GM06990 (cell line): Measurements from ENCODE around the gene SEC24B.
"Not testable (repeated sequence)": the region's sequence is repeated elsewhere in the genome, so short reads cannot be mapped to it uniquely, and the experiment has no call there.

ENCODE experiments used
- DNase-seq: peaks from one replicate; pipeline ENCODE4 v3.0.0-alpha.2; 2011; ENCODE audit not compliant: insufficient read length; ENCODE audit errors: extremely low read depth
- H3K27me3 ChIP-seq: replicated peaks from 2 replicates; pipeline ENCODE4 v1.6.0; 2011; ENCODE audit warnings: low read length; ENCODE audit not compliant: control insufficient read depth, insufficient read depth
- H3K36me3 ChIP-seq: 2 replicates; pipeline ENCODE4 v1.5.1; 2011; ENCODE audit warnings: low read length; ENCODE audit not compliant: control insufficient read depth, insufficient read depth
- H3K4me3 ChIP-seq: replicated peaks from 2 replicates; pipeline ENCODE4 v1.5.1; 2011; ENCODE audit warnings: low read depth, mild to moderate bottlenecking, control low read depth, low read length
- TF ChIP-seq, protein P1 (sequence below): IDR thresholded peaks from 2 replicates; pipeline ENCODE4 v1.5.1; 2011; ENCODE audit warnings: low read length, control low read depth, mild to moderate bottlenecking, inconsistent platforms; ENCODE audit not compliant: insufficient read depth, poor library complexity, severe bottlenecking

The SEC24B gene

DNA sequence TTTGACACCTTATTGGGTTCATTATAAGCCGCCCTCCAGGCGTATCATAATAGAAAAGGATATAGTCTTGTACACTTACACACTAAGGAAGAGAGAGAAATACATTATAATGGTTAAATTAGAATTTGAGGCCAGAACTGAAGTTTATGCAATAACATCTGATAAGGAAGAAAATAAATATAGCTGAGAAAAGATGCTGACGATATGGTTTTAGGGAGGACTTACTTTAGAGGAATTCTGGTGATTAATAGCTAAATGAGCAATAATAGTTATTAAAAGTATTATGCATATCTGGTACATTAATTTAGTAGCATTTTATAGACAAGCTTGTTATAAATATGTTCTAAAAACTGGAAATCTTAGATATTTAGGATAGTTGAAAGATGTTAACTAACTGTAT is 138.5 kb downstream of the SEC24B start:
- Histone ChIP-seq H3K36me3 (no peaks in the 10 kb centered on the region), H3K4me3 (no peak overlapping the region), H3K27me3 (no peaks in the 10 kb centered on the region)
- TF ChIP-seq, protein P1, sequence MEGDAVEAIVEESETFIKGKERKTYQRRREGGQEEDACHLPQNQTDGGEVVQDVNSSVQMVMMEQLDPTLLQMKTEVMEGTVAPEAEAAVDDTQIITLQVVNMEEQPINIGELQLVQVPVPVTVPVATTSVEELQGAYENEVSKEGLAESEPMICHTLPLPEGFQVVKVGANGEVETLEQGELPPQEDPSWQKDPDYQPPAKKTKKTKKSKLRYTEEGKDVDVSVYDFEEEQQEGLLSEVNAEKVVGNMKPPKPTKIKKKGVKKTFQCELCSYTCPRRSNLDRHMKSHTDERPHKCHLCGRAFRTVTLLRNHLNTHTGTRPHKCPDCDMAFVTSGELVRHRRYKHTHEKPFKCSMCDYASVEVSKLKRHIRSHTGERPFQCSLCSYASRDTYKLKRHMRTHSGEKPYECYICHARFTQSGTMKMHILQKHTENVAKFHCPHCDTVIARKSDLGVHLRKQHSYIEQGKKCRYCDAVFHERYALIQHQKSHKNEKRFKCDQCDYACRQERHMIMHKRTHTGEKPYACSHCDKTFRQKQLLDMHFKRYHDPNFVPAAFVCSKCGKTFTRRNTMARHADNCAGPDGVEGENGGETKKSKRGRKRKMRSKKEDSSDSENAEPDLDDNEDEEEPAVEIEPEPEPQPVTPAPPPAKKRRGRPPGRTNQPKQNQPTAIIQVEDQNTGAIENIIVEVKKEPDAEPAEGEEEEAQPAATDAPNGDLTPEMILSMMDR: no peak
- DNase-seq: no peak

DNA sequence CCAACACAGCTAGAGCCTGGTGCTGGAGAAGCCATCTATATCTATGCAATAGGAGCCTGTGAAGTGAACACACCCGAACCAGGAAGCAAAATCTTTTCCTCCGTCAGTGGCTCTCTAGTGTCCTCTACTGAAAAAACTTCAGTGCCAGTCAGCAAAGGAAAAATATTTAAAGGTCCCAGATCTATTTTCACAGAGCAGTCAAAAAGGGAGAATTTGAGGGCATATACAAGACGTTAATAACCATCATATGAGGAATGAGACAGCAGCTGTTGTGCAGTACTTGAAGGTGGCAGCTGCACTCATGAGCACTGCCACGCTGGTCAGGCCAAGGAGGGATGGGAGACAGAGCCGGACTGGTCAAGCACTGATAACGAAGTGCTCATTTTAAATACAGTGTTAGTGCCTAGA is 140.8 kb downstream of the SEC24B start:
- no peaks in the 10 kb centered on the region for H3K36me3 ChIP-seq
- no peaks in the 10 kb centered on the region for H3K27me3 ChIP-seq
- H3K4me3 ChIP-seq: no peak overlapping the region
- no peak for DNase-seq
- TF ChIP-seq, protein P1: peak; percentile 36

DNA sequence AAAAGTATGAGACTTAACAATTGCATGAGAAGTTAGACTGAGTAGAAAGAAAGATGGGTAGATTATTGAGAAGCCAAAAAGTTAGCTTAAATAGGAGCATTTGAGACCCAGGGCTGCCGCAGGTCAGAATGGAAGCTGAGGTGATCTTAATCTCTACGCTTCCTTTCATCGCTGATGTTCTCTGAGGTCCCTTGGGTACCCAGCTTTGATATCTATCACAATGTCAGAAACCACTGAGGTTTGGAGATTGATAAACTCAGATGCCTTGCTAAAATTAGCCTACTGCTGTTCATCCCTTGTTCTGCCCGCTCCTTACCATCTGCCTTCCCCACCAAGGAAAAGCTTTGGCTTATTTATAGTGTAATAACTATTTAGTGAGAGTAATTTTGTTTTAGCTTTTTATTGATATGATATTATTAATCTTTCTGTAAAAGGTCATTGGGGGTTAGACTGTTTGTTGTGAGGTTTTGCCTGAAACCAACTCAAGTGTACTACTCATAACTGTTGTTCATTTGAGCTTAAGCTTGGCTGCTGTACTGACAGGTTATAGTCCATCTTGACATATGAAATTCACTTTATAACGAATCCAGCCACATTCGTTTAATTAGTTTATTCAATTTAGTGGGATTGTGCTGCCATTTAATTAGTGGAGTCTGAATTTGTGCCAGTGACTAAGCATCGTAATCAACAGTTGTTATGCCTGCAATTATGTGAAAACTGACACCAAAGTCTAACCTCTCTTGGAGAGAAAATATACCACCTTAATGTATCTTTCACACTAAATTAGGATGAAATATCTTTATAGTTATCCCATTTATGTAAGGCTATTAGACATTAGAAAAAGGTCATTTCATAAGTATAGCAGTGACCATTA is 141.6 kb downstream of the SEC24B start:
- Histone ChIP-seq H3K36me3 (no peaks in the 10 kb centered on the region), H3K4me3 (no peak overlapping the region), H3K27me3 (no peaks in the 10 kb centered on the region)
- no peak for DNase-seq
- TF ChIP-seq, protein P1: no peak

DNA sequence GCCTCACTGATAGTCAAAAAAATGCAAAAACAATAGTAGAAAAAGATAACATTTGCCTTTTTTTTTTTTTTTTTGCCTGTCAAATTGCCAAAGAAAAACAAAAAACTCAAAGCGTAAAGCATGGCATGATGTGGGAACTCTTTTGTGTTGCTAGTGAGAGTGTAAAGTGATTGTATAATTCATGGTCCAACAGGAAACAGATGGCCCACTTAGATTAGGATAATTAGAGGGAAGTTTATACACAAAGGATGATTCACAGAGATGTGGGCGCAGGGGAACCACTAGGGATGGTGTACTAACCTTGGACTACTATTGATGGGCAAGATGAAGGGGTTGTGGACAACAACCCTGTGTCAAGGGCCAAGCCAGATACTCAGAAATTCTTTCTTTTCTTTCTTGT is 142.8 kb downstream of the SEC24B start:
- no peak overlapping the region for H3K4me3 ChIP-seq
- no peaks in the 10 kb centered on the region for H3K36me3 ChIP-seq
- no peak for DNase-seq
- TF ChIP-seq, protein P1: no peak
- H3K27me3 ChIP-seq: no peaks in the 10 kb centered on the region

DNA sequence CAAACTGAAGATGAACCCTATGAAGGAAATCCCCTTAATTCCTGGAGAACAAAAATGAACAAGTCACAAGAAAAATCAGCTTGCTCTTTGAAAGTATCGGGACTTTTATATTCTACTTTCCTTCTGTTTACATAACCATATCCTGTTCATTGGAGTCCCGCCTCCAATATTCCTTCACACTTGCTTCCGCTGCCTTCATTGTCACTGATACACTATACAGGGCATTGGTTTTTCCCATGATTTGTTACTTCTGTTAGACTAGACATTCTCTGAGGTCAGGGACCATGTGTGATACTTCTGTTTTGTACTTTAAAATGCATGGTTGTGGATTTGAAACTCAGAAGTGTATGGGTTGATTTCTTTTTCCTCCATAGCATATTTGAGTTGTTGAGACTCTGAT is 145.2 kb downstream of the SEC24B start:
- Histone ChIP-seq H3K27me3 (no peaks in the 10 kb centered on the region), H3K36me3 (no peaks in the 10 kb centered on the region), H3K4me3 (no peak overlapping the region)
- no peak for DNase-seq
- TF ChIP-seq, protein P1: no peak

DNA sequence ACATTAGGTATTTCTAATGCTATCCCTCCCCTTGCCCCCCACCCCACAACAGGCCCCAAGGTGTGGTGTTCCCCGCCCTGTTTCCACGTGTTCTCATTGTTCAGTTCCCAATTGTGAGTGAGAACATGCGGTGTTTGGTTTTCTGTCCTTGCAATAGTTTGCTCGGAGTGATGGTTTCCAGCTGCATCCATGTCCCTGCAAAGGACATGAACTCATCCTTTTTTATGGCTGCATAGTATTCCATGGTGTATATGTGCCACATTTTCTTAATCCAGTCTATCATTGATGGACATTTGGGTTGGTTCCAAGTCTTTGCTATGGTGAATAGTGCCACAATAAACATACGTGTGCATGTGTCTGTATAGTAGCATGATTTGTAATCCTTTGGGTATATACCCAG is 146.4 kb downstream of the SEC24B start:
- H3K27me3 ChIP-seq, H3K4me3 ChIP-seq, DNase-seq, H3K36me3 ChIP-seq: not testable (repeated sequence)
